Measurements from ENCODE around the gene VENTX.

DNA sequence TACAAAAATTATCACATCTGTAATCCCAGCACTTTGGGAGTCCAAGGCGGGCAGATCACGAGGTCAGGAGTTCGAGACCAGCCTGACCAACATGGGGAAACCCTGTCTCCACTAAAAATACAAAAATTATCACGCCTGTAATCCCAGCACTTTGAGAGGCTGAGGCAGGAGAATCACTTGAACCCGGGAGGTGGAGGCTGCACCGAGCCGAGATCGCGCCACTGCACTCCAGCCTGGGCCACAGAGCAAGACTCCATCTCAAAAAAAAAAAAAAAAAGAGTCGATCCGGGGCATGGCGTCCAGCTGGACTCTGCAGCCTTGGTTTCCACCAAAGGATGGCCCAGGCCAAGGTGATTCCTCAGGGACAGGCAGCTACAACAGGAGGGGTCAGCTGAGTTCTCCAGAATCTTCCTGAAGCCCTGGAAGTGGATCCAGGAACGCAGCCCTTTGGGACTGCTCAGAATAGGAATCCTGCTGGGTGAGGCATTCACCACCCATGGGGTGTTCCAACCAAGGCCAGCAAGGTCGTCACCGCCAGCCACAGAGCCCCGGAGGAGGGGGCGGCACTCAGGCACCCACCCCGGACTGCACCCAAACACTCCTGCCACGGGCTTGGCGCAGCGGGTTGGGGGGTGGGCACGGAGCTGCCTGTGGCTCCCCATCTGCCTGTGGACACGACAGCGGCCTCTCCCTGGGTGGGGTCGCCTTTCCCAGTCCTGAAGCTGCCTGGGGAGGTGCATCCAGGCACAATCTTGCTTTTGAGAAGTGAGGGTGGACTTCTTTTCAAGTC is 19.7 kb upstream of the VENTX start:
- TF ChIP-seq SP1 (IDR thresholded peaks at IDR 0.05; ENCODE audit: low read depth, low read length) (no peak), SMAD1 (IDR thresholded peaks at IDR 0.05; ENCODE audit: low read depth, partially characterized antibody) (no peak), EZH2 (IDR thresholded peaks at IDR 0.05; ENCODE audit: borderline replicate concordance, control insufficient read depth, low read depth, low read length) (no peak), TARDBP (IDR thresholded peaks at IDR 0.05; ENCODE audit: borderline replicate concordance) (no peak)
